Skin of body (tissue), 2 donors: ENCODE data around the gene SLC7A11. TPM values are rescaled to one million over a fixed set of nuclear protein-coding genes. Genes with fewer than 3 reads are reported as not detected.
"Not testable (repeated sequence)": the region's sequence is repeated elsewhere in the genome, so short reads cannot be mapped to it uniquely, and the experiment has no call there.

Experiments
- DNase-seq: peaks from one replicate; lab custom pipeline; 2025; lab: John Stamatoyannopoulos, UW
- total RNA-seq: library from RNA; depleted of rRNA; stranded (reverse); fragments of >200 nt; gene quantifications from one replicate; pipeline ENCODE4 v1.2.3, GENCODE V29; 2014

The SLC7A11 gene
- total RNA-seq, 1 donor from 2014 or later, result 2.1 TPM

GRCh38 chr4:138243369-138243768 is 1.2 kb upstream of the SLC7A11 start:
- DNase-seq, result no peak

DNA sequence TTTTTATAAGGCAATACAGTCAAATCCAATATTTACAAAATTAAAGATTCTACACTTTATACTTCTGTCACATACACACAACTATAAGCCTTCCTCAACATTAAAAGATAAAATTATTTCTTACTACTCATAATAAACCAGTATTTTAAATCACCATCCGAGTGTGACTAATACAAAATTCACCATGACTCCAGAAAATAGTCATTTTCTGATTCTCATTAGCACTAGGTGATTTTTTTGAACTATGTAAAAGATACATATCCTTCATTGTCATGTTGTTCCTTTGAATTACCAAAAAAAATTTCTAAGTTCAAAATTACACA is 646 bp upstream of the SLC7A11 start:
- no peak for DNase-seq

GRCh38 chr4:138241281-138242075 is 671 bp downstream of the SLC7A11 start:
- no peak for DNase-seq

DNA sequence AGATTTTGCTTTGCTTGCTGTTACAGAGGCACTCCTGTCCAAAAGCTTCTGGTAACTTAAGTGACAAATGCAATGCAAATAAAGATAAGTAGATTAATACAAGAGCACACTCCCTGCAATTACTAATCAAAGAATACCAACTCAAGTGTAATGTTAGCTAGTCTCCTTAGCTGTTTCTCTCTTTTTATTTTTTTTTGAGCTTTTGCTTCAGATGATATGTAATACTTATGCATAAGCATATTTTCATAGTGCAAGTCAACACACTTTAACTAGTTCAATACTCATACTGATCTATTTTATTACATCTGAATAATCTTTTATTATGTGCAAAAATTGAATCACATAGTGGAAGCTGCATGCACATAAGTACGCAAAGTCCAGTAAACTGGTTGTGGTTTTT is 2.7 kb downstream of the SLC7A11 start:
- no peak for DNase-seq

DNA sequence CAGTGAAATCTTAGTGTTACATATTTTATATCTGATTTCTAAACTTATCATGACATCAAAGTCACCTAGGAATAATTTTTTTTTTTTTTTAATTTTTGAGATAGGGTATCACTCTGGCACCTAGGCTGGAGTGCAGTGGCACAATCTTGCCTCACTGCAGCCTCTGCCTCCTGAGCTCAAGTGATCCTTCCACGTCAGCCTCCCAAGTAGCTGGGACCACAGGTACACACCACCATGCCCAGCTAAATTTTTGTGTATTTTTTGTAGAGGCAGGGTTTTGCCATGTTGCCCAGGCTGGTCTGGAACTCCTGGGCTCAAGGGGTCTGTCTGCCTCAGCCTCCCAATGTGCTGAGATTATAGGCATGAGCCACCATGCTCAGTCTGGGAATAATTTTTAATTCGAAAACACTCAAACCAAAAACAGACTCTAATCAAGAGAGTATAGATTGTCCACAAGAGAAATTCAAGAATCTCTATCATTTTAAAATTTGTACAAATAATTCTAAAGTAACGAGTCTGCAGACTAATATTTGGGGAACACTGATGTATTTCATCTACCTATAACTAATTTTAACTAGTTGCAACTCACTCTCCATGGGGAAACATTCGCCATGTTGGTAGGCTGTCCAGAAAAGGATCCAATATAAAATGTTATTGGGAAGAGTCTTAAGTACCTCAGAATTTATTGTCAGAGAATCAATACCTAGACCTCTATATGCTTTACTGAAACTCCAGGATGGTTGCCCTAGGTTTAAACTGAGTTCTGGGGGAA is 3.4 kb downstream of the SLC7A11 start:
- no peak for DNase-seq

- DNase-seq, result not testable (repeated sequence)
Measured at GRCh38 chr4:138237132-138237531, 5.0 kb downstream of the SLC7A11 start.

GRCh38 chr4:138236037-138236436 is 6.1 kb downstream of the SLC7A11 start:
- DNase-seq, result no peak

- DNase-seq, result peak; percentile 38
Measured at GRCh38 chr4:138235419-138235952, 6.7 kb downstream of the SLC7A11 start.

DNA sequence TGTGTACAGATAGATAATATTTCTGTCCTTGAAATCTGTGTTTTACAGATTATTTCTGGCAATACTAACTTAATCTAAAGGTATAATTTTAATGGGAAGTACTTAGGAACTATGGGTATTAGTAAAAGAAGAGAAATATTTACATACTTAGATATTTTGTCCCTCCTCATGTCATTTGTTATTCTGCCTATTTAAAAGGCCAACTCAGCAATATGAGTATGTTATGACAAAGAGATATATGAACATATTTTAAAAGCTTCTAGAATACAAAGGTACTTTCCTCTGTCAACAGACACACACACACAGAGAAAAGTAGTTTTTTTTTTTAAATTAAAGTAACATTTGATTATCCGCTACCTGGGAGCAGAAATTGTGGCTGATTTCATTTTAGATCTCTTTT is 7.9 kb downstream of the SLC7A11 start:
- DNase-seq, result no peak

- no peak for DNase-seq
Measured at GRCh38 chr4:138233313-138234034, 8.7 kb downstream of the SLC7A11 start.

- no peak for DNase-seq
Measured at GRCh38 chr4:138232364-138232763, 9.8 kb downstream of the SLC7A11 start.

DNA sequence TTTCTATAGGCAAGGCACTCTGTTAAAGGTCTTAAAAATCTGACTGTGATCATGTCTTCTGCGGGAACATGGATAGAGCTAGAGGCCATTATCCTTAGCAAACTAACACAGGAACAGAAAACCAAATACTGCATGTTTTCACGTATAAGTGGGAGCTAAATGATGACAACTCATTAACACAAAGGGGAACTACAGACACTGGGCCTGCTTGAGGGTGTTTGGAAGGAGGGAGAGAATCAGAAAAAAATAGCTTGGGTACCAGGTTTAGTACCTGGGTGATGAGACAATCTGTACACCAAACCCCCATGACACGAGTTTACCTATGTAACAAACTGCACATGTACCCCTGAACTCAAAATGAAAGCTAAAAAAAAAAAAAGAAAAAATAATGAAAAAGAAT is 12.1 kb downstream of the SLC7A11 start:
- DNase-seq, result no peak

DNA sequence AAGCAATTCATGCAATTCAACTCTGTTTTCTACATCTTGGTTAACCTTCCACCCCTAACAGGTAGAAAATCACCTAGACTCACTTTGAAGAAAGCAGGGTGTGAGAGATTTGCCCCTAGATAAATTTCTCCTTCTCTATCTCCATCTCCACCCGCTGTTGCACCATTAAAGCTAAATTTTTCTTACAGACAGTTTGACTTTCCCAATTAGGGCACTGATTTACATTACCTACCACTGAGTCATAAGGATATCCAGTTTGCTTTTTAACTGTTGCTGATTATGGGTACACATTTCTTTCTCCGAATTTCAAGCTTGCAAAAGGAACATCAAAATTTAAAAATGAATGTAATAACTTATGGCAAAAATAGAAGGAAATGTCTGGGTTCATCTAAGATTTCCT is 13.0 kb downstream of the SLC7A11 start:
- no peak for DNase-seq

DNA sequence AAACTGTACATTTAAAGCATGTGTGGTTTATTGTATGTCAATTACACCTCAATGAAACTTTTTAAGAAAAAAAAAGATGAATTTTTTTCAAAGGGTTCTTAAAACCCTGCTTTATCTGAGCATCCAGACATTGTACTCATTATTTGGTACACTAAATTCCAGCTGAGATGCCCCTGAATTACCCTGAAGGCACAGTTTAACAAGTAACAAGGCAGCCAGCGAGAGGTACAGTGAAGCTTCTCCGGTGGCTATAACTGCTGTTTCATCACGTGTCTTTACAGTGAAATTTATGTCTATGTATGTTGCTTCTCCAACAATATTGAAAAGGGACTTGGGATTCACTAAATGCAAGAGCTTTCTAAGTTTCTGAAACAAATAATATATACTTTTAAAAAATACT is 15.8 kb downstream of the SLC7A11 start:
- no peak for DNase-seq

- no peak for DNase-seq
Measured at GRCh38 chr4:138225477-138225876, 16.7 kb downstream of the SLC7A11 start.

DNA sequence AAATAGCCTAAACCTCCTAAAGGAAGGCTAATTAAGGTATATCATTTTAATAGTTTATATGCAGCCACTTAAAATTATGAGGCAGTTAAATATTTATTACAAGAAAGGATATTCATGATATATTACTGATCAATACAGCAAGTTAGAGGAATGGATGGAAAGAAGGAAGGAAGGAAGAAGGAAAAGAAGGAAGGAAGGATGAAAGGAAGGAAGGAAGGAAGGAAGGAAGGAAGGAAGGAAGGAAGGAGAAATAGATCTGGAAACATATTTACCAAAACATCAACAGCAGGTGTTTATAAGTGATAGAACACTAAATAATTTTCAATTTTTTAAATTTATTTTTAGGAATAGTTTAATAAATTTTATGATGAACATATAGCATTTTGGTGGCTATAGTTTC is 17.5 kb downstream of the SLC7A11 start:
- DNase-seq, result no peak

- DNase-seq, result no peak
Measured at GRCh38 chr4:138223231-138223910, 18.8 kb downstream of the SLC7A11 start.

- peak; percentile 90 for DNase-seq
Measured at GRCh38 chr4:138222046-138222445, 20.1 kb downstream of the SLC7A11 start.

GRCh38 chr4:138218976-138219375 is 23.2 kb downstream of the SLC7A11 start:
- DNase-seq, result no peak

GRCh38 chr4:138217567-138217966 is 24.6 kb downstream of the SLC7A11 start:
- DNase-seq, result no peak

- no peak for DNase-seq
Measured at GRCh38 chr4:138216272-138216867, 25.8 kb downstream of the SLC7A11 start.
